HG02798 (cell line): ENCODE results near the gene WDR82.

Source experiments
- ATAC-seq: cut with Tn5 transposase; IDR thresholded peaks from one replicate; pipeline ENCODE4 v1.9.1; 2021; ENCODE audit warnings: mild to moderate bottlenecking; ENCODE audit not compliant: unreplicated experiment, poor library complexity

The WDR82 gene

DNA sequence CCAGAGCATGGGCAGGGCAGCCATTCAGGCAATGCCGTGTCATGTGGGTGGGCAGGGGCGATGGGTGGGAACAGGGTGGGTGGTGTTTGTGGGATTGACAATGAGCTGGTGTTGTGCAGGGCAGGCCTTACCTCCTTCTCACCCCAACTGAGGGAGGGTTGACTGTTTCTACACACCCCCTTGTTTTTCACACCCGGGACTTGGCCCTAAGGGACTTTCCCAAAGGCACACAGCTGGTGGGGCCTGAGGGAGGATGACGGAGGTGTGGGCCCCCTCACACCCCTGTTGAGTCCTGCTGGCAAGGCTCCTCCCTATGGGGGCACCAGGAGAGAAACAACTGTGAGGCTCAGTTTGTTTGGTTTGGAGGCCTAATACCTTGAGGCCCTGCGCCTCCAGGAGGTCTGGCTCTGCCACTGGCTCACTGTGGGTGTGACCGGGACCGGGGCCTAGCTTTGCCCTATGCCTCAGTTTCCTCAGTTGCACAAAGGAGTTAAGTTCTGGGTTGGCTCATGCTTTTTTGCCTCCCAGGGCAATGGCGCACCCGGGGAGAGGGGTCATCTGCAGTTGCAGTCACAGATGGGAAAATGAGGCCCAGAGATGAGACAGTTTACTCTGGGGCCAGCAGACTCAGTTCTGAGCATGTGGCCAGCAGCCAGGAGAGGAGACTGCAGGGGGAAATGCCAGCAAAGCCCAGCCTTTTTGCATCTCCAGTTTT is 32.6 kb upstream of the WDR82 start:
- peak; percentile 70 for ATAC-seq

DNA sequence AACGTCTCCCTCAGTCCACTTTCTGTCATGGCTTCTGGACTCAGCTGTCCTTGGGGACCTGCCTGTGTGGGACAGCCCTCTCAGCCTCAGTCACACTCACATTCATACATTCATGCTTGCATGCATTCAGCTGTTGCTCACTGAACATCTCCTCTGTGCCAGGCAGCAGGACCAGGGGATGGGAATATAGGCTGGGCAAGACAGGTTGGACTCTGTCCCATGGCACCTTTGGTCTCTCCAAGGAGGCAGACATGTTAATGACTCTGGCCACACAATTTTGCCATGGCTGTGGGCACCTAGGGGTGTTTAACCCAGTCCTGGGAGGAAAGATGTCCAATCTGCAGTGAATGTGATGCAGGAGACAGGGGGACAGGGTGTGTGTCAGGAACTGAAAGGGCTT is 29.9 kb upstream of the WDR82 start:
- no peak for ATAC-seq

DNA sequence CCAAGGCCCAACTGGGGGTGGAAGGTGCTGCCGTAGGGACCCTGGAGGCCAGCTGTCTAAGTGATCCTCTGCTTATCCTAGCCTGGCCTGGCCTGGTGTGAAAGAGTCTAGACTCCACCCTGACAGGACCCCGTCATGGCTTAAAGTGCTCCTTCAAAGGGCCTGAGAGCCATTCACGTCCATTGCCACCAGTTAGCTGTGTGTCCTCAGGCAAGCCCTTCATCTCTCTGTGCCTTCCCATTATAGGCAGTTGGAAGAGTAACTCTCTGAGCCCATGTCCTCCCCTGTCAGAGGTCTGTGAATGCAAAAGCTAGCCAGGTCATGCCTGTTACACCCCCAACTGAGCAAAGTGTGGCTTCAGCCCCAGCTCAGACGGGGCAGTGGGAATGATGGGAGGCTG is 28.5 kb upstream of the WDR82 start:
- ATAC-seq, result no peak

DNA sequence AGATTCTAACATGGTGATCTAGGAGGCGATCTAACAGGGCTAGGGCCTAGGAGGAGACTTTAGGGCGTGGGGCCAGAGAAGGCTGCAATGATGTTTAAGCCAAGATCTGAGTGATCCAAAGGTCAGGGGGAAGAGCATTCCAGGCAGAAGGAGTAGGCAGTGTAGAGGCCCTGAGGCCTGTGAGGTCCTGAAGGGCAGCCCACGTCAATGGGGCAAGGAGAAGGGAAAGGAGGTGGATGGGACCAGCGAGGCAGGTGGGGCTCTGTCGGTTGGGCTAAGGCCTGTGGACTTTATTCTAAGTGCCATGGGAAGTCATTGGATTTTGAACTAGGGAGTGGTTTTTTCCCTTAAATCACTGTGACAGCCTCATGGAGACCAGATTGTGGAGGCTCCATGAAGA is 27.5 kb upstream of the WDR82 start:
- no peak for ATAC-seq

DNA sequence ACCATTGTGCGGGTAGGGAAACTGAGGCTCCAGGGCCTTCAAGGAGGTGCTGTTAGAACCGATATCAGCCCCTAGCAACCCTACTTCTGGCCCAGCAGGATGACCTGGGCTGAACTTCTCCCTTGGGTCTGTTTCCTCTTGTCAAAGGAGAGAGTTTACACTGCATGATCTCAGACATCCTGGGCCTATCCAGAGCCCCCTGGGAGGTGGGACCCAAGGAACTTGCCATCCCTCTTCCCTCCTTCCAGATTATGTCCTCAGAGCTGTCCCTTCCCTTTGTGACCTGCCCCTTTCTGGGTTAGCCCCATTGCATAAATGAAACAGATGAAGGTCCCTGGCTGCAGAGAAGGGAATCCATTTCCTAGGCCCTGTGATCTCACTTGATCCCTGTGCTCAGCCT is 25.4 kb upstream of the WDR82 start:
- no peak for ATAC-seq

DNA sequence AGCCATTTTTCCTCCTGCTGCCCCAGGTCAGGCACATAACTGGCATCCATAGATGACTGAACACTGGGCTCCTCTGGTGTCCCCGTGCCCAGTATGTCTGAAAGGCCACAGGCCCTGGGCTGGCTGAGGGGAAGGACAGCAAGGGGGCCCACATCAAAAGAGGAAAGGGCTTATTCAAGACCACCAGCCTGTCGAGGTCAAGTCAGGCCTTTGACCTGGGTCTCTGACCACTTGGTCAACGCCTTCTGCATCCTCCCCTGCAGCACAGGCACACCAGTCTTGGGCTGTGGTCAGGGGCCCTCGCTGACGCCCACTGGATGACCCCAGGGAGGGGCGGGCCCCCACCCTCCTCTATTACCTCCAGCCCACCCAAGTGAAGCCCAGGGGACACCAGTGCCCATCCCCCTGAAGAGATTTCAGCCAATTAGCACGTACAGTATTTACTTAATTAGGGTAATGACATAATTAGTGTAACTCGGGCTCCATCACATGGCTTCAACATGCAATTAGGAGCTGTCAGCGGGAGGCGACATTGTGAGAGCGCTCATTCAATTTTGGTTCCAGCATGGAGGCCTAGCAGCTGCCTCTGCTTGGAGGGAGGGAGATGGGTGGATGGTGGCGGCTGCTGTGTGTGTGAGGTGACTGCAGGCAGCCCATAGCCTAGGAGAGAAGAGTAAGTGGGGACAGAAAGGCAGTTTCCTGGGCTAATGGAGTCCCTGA is 24.1 kb upstream of the WDR82 start:
- ATAC-seq, result no peak

DNA sequence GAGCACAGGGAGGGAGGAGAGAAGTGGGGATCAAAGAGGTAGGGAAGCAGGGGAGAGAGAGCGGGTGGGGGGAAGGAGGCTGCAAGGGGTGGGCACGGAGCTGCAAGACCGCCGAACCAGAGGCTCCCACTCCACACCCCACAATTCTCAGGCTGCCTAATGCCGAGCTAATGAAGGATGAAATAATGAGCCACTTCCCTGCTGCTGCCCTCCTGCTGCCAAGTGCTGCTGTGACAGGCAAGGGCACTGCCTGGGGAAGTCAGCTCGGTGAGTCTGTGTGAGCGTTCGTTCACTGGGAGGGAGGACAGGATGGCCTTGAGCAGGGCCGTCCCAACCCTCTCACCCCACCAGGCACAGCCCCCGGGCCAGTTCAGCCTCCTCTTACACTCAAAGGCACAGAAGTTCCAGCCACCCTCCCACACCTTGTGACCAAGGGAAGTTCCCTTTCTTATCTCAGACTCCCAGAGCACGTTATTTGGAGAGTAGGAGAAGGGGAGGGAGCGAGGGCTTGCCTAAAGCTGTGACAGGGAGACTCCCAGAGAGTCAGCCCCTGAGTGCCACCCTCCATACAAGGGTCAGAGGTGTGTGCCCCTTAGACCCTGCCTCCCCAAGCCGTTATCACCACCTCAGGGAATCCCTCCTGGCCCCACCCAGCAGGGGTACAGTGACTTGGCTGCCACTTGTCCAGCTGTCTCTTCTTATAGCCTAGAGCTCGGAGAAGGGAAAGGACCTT is 21.6 kb upstream of the WDR82 start:
- peak; percentile 54 for ATAC-seq

DNA sequence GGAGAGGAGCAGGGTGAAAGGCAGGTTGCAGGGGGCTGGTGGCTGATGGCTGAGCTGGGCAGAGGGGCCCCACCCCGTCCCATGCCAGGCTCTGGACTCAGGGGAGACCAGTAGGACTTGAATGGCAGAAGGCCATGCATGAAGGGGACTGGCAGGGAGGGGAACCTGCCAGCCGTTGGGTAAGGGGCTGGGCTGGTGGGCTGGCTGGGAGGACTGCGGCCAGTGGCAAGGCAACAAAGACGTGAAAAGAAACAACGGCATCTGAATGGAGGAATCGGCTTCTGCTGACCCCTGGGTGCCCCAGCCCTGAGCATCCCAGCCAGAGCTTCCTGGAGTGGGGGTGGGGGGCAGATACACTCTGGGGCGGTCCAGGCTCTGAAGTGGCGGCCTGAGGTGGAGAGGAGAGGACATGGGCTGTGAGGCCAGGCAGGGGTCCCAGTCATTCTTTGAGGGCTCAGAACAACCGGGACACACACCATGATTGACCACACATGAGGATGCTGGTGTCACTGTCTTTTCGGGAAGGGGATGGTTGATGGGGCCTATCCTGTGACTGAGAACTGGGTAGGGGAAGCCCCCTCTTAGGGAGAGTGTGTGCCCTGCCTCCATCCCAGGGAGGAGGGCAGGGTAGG is 20.9 kb upstream of the WDR82 start:
- ATAC-seq, result no peak

DNA sequence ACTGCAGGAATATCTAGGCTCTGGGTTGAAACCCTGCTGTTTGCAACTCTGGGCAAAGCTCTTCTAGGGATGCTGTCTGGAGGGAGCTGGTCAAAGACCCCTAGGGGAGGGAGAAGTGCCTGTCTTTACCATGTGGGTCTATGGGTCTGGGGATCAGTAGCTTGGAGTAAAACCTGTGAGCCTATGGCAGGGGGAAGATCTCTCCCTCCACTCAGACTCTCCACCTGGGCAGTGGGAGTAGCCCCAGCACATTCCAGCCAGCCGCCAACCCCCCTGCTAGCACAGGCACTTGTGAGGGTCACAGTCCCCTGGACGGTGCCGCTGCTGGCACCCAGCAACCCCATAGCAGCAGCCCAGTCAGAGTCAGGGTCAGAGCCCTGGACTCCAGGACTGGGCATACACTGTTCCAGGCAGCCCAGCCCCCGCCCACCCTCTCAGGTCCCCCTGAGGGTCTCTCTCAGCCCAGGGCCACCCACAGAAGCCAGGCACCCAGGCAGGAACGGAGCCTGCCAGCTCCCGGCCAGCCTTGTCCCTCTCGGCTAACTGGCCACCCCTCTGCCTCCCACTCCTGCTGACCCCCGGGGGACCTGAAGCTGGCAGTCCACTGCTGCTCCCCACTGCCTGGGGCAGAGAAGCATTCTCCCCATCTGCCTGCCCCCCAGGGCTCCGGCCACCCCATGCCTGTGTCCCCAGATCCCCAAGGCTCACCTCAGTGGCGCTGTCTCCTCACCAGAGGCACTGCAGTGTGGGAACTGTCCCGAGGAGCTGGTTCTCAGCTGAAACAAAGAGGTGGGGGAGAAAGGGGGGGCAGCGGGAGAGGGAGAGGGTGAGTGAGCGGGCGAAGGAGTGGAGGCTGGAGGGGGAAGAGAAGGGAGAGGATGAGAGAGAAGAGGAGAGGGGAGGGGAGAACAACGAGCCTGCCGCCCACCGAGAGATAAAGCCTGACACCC is 20.0 kb upstream of the WDR82 start:
- no peak for ATAC-seq

DNA sequence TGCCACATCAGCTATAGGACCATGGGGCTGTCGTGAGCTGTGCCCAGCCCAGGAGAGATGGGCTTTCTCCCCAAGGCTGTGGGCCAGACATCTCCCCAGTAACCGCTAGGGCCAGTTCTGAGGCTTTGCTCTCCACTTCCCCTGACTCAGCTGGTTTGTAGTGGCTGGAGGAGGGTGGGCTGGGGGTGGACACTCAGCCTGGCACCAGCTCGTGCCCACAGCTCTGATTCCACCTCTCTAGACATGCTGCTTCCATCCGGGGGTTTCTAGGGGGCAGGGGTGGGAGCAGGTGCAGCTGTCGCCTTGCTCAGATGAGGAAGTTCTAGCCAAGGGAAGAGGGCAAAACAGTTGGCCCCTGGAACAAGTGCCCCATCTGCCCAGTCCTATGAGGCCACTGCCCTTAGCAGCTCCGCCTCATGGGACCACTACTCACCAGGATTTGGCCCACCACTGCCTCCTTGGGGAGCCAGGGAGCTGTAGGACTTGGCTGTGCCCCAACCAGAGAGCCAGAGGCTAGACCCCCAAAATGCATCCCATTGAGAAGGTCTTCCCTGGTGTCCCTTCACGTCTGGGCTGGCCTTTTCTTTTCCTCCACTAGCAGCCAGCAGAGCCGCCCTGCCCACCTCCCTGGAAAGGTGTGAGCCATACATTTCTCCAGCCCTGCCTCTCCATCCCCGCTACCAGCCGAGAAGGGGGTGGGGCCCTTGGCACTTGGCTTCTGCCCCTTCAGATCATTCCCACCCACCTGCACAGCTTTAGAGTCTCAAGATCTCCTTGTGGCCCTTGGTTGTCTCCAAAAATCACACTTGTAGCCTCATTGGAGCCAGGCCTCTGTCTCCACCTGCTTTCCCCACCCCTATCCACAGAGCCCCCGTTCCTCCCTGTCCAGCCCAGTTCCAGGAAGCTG is 19.0 kb upstream of the WDR82 start:
- ATAC-seq, result no peak

DNA sequence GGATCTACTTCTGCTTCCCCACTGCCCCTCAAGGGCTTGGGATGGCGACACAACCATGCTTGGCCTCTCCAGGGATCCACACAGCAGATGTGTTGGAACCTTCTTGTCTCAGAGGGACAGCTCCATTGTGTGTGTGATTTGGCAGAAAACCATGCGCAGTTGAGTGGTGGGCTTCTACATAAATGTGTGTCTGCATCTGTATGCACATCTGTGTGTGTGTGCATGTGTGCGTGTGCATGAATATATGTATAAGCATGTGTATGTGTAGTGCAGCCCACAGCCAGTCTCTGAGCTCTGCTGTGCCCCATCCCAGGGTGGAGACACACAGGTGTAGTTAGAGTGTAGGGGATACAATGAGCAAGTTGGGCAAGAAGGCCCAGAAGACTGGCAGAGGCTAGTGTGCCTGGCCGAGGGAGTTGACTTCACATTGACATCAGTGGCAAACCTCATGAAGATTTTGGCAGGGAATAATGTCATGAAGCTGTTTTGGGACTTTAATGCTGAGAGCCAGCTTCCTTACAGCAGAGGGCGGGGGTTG is 17.3 kb upstream of the WDR82 start:
- no peak for ATAC-seq

DNA sequence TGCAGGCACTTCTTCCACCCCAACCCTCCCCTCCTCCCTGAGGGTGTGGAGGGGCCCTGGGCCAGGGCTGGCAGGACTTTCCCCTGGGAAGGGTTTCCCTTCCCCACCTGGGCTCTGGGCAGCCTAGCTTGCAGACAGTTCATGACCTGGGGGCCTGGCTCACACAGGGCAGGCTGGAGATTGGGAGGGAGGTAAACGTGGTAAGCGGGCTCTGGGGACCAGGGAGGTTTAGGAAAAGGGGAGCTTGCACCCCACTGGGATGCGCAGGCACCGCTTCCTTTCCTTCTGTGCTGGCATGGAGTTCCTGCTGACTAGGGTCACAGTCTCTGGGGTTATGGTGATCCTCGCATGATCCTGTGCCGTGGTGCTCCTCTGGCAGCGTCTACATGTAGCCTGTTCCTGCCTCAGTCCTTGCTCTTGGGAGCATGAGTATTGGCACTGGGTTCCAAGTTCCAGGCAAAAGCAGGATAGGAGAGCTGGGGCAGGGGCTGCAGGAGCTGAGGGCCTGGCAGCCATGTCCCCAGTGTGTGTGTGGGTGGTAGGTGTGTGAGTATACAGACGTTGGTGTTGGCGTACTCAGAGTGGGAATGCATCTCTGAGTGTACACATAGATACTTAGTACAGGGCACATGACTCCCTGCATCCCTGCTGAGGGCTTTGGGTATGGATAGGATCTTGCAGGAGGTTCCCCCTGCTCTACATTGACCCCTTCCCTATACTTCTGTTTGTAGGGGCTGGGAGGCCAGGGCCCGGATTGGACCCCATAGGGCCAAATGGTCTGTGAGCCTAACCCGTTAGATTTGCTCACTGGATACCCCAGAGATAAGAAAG is 16.1 kb upstream of the WDR82 start:
- ATAC-seq, result no peak

DNA sequence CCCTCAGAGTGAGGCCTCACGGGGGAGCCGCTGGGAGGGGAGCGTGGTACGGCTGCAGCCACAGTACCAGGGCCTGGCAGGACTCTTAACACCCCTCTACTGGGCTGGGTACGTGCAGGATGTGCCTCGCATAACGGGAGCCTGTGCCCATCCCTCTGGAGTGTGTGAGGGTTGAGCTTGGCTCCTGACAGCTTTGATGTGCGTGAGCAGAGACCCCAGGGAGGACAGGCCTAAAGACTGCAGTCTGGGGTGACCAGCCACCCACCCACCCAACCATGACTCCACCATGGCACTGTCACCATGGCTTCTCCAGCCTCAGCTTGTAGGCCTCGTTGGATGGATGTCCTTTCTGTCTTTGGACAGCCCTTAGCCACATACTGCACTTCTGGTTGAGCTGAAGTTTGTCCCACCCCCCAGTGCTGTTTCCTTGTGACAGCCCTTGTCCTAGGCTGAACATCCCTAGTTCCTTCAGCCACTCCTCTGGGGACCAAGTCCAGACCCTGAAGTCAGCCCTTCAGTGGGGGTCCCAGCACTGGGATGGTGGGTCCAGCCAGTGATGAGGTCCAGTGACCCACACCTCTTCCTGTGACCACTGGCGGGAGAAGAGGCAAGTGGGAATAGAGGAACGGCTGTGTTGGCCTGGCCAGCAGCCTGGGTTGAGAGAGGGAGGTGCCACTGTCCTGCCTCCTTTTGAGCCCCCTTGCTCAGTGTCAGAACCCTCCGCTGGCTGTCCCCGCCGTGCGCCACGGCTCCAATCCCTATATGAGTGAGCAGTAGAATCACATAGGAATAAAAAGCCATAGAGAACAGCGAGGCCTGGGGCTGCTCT is 15.3 kb upstream of the WDR82 start:
- no peak for ATAC-seq

DNA sequence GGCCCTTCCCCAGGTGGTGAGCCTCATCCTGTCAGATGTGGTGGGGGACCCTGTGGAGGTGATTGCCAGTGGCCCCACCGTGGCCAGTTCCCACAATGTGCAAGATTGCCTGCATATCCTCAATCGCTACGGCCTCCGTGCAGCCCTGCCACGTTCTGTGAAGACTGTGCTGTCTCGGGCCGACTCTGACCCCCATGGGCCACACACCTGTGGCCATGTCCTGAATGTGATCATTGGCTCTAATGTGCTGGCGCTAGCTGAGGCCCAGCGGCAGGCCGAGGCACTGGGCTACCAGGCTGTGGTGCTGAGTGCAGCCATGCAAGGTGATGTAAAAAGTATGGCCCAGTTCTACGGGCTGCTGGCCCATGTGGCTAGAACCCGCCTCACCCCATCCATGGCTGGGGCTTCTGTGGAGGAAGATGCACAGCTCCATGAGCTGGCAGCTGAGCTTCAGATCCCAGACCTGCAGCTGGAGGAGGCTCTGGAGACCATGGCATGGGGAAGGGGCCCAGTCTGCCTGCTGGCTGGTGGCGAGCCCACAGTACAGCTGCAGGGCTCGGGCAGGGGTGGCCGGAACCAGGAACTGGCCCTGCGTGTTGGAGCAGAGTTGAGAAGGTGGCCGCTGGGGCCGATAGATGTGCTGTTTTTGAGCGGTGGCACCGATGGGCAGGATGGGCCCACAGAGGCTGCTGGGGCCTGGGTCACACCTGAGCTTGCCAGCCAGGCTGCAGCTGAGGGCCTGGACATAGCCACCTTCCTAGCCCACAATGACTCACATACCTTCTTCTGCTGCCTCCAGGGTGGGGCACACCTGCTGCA is 14.0 kb upstream of the WDR82 start:
- no peak for ATAC-seq

DNA sequence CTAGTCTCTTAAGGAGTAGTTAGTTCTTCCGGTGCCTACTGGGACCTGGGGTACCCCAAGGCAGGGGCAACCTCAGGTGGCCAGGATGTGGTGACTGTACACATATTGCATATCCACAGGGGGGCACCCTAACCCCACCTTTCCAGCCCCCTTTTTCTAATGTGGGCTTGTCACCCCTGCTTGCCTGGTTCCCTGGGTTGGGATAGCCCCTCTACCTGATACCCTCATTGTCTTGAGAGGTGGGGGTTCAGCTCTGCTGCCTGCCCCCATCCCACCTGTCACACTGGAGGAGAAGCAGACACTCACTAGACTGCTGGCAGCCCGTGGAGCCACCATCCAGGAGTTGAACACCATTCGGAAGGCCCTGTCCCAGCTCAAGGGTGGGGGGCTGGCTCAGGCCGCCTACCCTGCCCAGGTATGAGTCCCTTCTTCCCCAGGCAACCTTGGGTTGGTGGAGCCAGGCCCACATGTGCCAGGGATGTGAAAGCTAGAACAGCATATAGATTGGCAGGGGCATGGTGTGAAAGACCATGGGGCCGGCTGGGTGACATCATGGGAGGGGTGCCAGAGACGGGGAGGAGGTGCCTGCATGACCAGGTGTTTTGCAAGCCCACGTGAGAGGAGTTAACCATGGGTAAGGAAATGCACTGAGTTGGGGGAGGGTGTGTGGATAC is 13.2 kb upstream of the WDR82 start:
- ATAC-seq, result no peak
